Colonic mucosa (tissue), 4 donors: ENCODE results near the gene DMAC2. TPM values are rescaled to one million over a fixed set of nuclear protein-coding genes. Genes with fewer than 3 reads are reported as not detected.
"Not testable (repeated sequence)": the region's sequence is repeated elsewhere in the genome, so short reads cannot be mapped to it uniquely, and the experiment has no call there.

Experiments
- DNase-seq: peaks from one replicate; pipeline ENCODE4 v3.0.0-alpha.2; 2020
- H3K27ac ChIP-seq: fragments of 200-600 bp; one replicate; pipeline ENCODE4 v1.8.0; 2021
- H3K27me3 ChIP-seq: fragments of 200-600 bp; one replicate; pipeline ENCODE4 v1.8.0; 2021
- H3K36me3 ChIP-seq: fragments of 200-600 bp; one replicate; pipeline ENCODE4 v1.8.0; 2021
- H3K4me1 ChIP-seq: fragments of 200-600 bp; one replicate; pipeline ENCODE4 v1.8.0; 2021; ENCODE audit warnings: mild to moderate bottlenecking
- H3K4me3 ChIP-seq: fragments of 200-600 bp; one replicate; pipeline ENCODE4 v1.8.0; 2021
- H3K9ac ChIP-seq, 2 donors: one replicate each; pipeline ENCODE4 v1.7.0; 2013; ENCODE audit warnings: control low read depth in 2 of 2, low read depth in 2 of 2, low read length in 2 of 2
- H3K9me3 ChIP-seq: fragments of 200-600 bp; one replicate; pipeline ENCODE4 v1.8.0; 2021
- CTCF ChIP-seq: fragments of 200-600 bp; IDR thresholded peaks from one replicate; pipeline ENCODE4 v1.8.0; 2022; ENCODE audit warnings: antibody characterized with exemption, mild to moderate bottlenecking
- intact Hi-C: fragments of 100-400 bp; cut with DNase I; formaldehyde crosslinking; loops from one replicate; pipeline ENCODE4 v1.14.1; 2022
- total RNA-seq, 2 donors: library from RNA; stranded (reverse); fragmentation: NEBNext Ultra II Directional in 1 of 2; extraction: Animal tissue kit (Norgen Biotek cat#: 25700) in 1 of 2; gene quantifications; one replicate each; pipeline ENCODE4 v1.2.1, GENCODE V29; 2021
- donor health status: healthy.
- donor health status: DM: no; HTN: no; CAD: no.
- donor health status: DM: no; HTN: no; CAD: no.

DMAC2 gene
- total RNA-seq, 2 donors from 2014 or later = 48.0 to 61.8 TPM

GRCh38 chr19:41412953-41413352 is 26.8 kb downstream of the DMAC2 start:
- H3K9ac ChIP-seq = no peak overlapping the region
- no peak overlapping the region for H3K27ac ChIP-seq
- H3K4me1 ChIP-seq = no peaks in the 10 kb centered on the region
- no peak for DNase-seq
- no peaks in the 10 kb centered on the region for H3K9me3 ChIP-seq
- H3K27me3 ChIP-seq = no peaks in the 10 kb centered on the region
- H3K36me3 ChIP-seq = no peaks in the 10 kb centered on the region
- H3K4me3 ChIP-seq = no peak overlapping the region
- no peak for TF ChIP-seq CTCF
- intact Hi-C loops = no loop called here

- DNase-seq = no peak
- no peak overlapping the region for H3K9ac ChIP-seq
- H3K27ac ChIP-seq = no peak overlapping the region
- TF ChIP-seq CTCF = no peak
- no peaks in the 10 kb centered on the region for H3K27me3 ChIP-seq
- no peak overlapping the region for H3K4me3 ChIP-seq
- no peaks in the 10 kb centered on the region for H3K36me3 ChIP-seq
- H3K9me3 ChIP-seq = no peaks in the 10 kb centered on the region
- intact Hi-C loops = no loop called here
- no peaks in the 10 kb centered on the region for H3K4me1 ChIP-seq
Measured at GRCh38 chr19:41411968-41412265, 27.8 kb downstream of the DMAC2 start.

GRCh38 chr19:41411100-41411967 is 28.4 kb downstream of the DMAC2 start:
- no peaks in the 10 kb centered on the region for H3K4me1 ChIP-seq
- no peak overlapping the region for H3K4me3 ChIP-seq
- no peak for TF ChIP-seq CTCF
- intact Hi-C loops = no loop called here
- no peak overlapping the region for H3K27ac ChIP-seq
- no peaks in the 10 kb centered on the region for H3K36me3 ChIP-seq
- no peaks in the 10 kb centered on the region for H3K27me3 ChIP-seq
- no peak overlapping the region for H3K9ac ChIP-seq
- no peak for DNase-seq
- H3K9me3 ChIP-seq = no peaks in the 10 kb centered on the region

GRCh38 chr19:41410336-41411054 is 29.2 kb downstream of the DMAC2 start:
- Histone ChIP-seq H3K36me3 (no peaks in the 10 kb centered on the region), H3K4me3 (no peak overlapping the region), H3K27ac (no peak overlapping the region), H3K27me3 (no peaks in the 10 kb centered on the region), H3K9me3 (no peaks in the 10 kb centered on the region), H3K4me1 (no peaks in the 10 kb centered on the region), H3K9ac (no peak overlapping the region)
- intact Hi-C loops = no loop called here
- no peak for TF ChIP-seq CTCF
- DNase-seq = no peak

GRCh38 chr19:41409288-41409687 is 30.4 kb downstream of the DMAC2 start:
- H3K9ac ChIP-seq = no peak overlapping the region
- peak overlapping the region; percentile 25 for H3K27ac ChIP-seq
- no peaks in the 10 kb centered on the region for H3K9me3 ChIP-seq
- intact Hi-C loops = no loop called here
- no peaks in the 10 kb centered on the region for H3K4me1 ChIP-seq
- no peaks in the 10 kb centered on the region for H3K36me3 ChIP-seq
- peak; percentile 55 for DNase-seq
- TF ChIP-seq CTCF = no peak
- no peaks in the 10 kb centered on the region for H3K27me3 ChIP-seq
- H3K4me3 ChIP-seq = no peak overlapping the region

GRCh38 chr19:41408846-41409245 is 30.9 kb downstream of the DMAC2 start:
- H3K27ac ChIP-seq, intact Hi-C loops, DNase-seq, H3K36me3 ChIP-seq, H3K9ac ChIP-seq, H3K4me1 ChIP-seq, H3K4me3 ChIP-seq, H3K9me3 ChIP-seq, H3K27me3 ChIP-seq: not testable (repeated sequence)
